ENCODE data around the gene SPIN1. TPM values are rescaled to one million over a fixed set of nuclear protein-coding genes. Genes with fewer than 3 reads are reported as not detected.

SPIN1 gene
- total and polyA plus RNA-seq, 4 donors: 22.6 to 135 (median 35.3) TPM

DNA sequence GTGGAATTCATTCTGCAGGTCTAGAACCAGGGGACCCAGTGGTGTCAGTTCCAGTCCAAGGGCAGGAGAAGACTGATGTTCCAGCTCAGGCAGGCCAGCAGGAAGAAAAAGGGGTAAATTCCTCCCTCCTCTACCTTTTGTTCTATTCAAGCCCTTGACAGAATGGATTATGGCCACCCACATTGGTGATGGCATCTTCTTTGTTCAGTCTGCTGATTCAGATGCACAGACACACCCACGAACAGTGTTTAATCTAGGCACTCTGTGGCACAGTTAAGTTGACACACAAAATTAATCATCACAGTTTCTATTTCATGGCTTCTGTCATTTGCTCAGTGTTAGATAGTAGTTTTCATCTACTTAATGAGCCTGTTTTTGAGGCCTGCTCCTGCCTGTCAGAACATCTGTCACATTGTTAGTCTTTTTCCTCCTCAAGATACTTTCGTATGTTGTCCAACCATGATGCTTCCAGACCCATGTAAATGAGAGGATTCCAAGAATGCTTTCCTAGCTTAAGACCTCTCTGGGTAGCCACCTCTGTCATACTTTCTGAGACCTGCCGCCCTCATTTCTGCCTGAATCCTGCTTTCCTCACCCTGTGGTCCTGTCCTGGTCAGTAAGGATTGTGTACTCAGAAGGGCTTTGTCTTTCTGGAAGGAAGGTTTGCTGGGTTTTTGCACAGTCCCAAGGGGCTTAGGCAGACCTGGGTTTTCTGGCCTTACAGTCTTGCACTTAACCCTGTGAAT is 72.5 kb downstream of the SPIN1 start:
- Histone ChIP-seq H3K9ac (ENCODE audit: insufficient read depth in 1 of 2, low read length in 2 of 2) (no peak overlapping the region), H3K27ac (ENCODE audit: low read depth in 1 of 2, low read length in 1 of 2) (no peak overlapping the region), H3K9me3 (ENCODE audit: control insufficient read depth in 4 of 4, insufficient read depth in 3 of 4, low read length in 3 of 4) (no peaks in the 10 kb centered on the region), H3K36me3 (ENCODE audit: control insufficient read depth in 4 of 4, insufficient read depth in 4 of 4, low read length in 4 of 4) (peaks cover 3 to 27% (median 9%) of the 10 kb centered on the region in 4 donors), H3K4me1 (ENCODE audit: control insufficient read depth in 5 of 5, insufficient read depth in 5 of 5, low read length in 5 of 5) (peaks cover 0 to 17% (median 3%) of the 10 kb centered on the region in 5 donors), H3K4me3 (no peak overlapping the region), H3K27me3 (ENCODE audit: control insufficient read depth in 3 of 3, insufficient read depth in 3 of 3, low read length in 2 of 3) (no peaks in the 10 kb centered on the region)
- no peak for ATAC-seq (ENCODE audit: insufficient read depth, low FRiP score)
- no peak for DNase-seq
- no peak for TF ChIP-seq CTCF (IDR thresholded peaks at IDR 0.05; ENCODE audit: control extremely low read depth, extremely low read depth)
- 83 to 90% methylated on average over 3 of the region's 3 CpGs for WGBS, 2 donors

DNA sequence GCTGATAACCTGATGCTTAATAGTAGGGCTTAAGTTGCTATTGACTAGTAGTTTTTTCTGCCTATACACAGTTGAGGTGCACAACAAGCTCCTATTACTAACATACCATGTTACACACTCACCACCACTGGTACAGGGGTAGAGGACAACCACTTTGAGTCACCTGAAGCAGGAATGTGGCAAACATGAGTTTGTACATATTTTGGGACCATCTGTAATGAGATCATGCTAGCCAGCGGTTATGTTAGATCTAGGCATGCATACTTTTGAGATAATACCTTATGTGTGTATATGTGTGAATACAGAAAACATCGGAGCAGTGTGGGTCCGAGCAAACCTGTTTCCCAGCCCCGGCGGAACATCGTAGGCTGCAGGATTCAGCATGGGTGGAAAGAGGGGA is 73.9 kb downstream of the SPIN1 start:
- Histone ChIP-seq H3K9me3 (ENCODE audit: control insufficient read depth in 4 of 4, insufficient read depth in 3 of 4, low read length in 3 of 4) (no peaks in the 10 kb centered on the region), H3K36me3 (ENCODE audit: control insufficient read depth in 4 of 4, insufficient read depth in 4 of 4, low read length in 4 of 4) (peaks cover 0 to 23% (median 8%) of the 10 kb centered on the region in 4 donors), H3K4me3 (no peak overlapping the region), H3K27ac (ENCODE audit: low read depth in 1 of 2, low read length in 1 of 2) (no peak overlapping the region), H3K27me3 (ENCODE audit: control insufficient read depth in 3 of 3, insufficient read depth in 3 of 3, low read length in 2 of 3) (no peaks in the 10 kb centered on the region), H3K4me1 (ENCODE audit: control insufficient read depth in 5 of 5, insufficient read depth in 5 of 5, low read length in 5 of 5) (peaks cover 0 to 17% (median 3%) of the 10 kb centered on the region in 5 donors), H3K9ac (ENCODE audit: insufficient read depth in 1 of 2, low read length in 2 of 2) (peak overlapping the region in 1 of 2 donors; percentile 4)
- TF ChIP-seq CTCF (IDR thresholded peaks at IDR 0.05; ENCODE audit: control extremely low read depth, extremely low read depth): no peak
- ATAC-seq (ENCODE audit: insufficient read depth, low FRiP score) (no peak), DNase-seq (no peak)
- WGBS, 2 donors: 97% methylated on average over 6 of the region's 6 CpGs

- Histone ChIP-seq H3K4me3 (no peak overlapping the region), H3K27me3 (ENCODE audit: control insufficient read depth in 3 of 3, insufficient read depth in 3 of 3, low read length in 2 of 3) (no peaks in the 10 kb centered on the region), H3K27ac (ENCODE audit: low read depth in 1 of 2, low read length in 1 of 2) (no peak overlapping the region), H3K4me1 (ENCODE audit: control insufficient read depth in 5 of 5, insufficient read depth in 5 of 5, low read length in 5 of 5) (peaks cover 0 to 9% (median 0%) of the 10 kb centered on the region in 5 donors), H3K9ac (ENCODE audit: insufficient read depth in 1 of 2, low read length in 2 of 2) (no peak overlapping the region), H3K9me3 (ENCODE audit: control insufficient read depth in 4 of 4, insufficient read depth in 3 of 4, low read length in 3 of 4) (no peaks in the 10 kb centered on the region), H3K36me3 (ENCODE audit: control insufficient read depth in 4 of 4, insufficient read depth in 4 of 4, low read length in 4 of 4) (peaks cover 2 to 38% (median 15%) of the 10 kb centered on the region in 4 donors)
- 46 to 47% methylated on average over 1 of the region's 1 CpG for WGBS, 2 donors
- no peak for TF ChIP-seq CTCF (IDR thresholded peaks at IDR 0.05; ENCODE audit: control extremely low read depth, extremely low read depth)
- no peak for DNase-seq
- ATAC-seq (ENCODE audit: insufficient read depth, low FRiP score): no peak
These were observed 76.6 kb downstream of the SPIN1 start for GRCh38 chr9:88464851-88465250.
